CD14-positive monocyte (primary cell): Measurements from ENCODE around the gene HDGFL3. TPM values are rescaled to one million over a fixed set of nuclear protein-coding genes. Genes with fewer than 3 reads are reported as not detected.

Experiments
- DNase-seq, 3 donors: peaks; one replicate each; pipeline ENCODE4 v3.0.0-alpha.2; 2011 to 2022
- H2AFZ ChIP-seq: 2 replicates; pipeline ENCODE4 v1.6.0; 2012; ENCODE audit warnings: mild to moderate bottlenecking, low read depth, low read length, inconsistent platforms; ENCODE audit not compliant: insufficient read depth, poor library complexity, severe bottlenecking
- H3K27ac ChIP-seq, 2 donors: 1 replicate in 1 of 2; 2 replicates in 1 of 2; pipeline ENCODE4 v1.5.1; 2012 to 2013; ENCODE audit warnings: low read length in 2 of 2, control low read depth in 1 of 2, inconsistent platforms in 1 of 2, low read depth in 1 of 2, mild to moderate bottlenecking in 1 of 2
- H3K27me3 ChIP-seq, 2 donors: one replicate each; pipeline versions ENCODE4 v1.6.0 to v1.6.1; 2011 to 2013; ENCODE audit warnings: low read length in 2 of 2; ENCODE audit not compliant: control insufficient read depth in 2 of 2, insufficient read depth in 2 of 2
- H3K36me3 ChIP-seq, 2 donors: replicated peaks in 1 of 2; 1 replicate in 1 of 2; 2 replicates in 1 of 2; pipeline versions ENCODE4 v1.5.1 to v1.6.1; 2012 to 2013; ENCODE audit warnings: low read length in 2 of 2, control low read depth in 1 of 2, inconsistent platforms in 1 of 2, mild to moderate bottlenecking in 1 of 2; ENCODE audit not compliant: insufficient read depth in 2 of 2, control insufficient read depth in 1 of 2
- H3K4me1 ChIP-seq, 2 donors: 1 replicate in 1 of 2; 2 replicates in 1 of 2; pipeline versions ENCODE4 v1.5.1 to v1.6.1; 2012 to 2013; ENCODE audit warnings: low read length in 2 of 2, control low read depth in 1 of 2, inconsistent platforms in 1 of 2, mild to moderate bottlenecking in 1 of 2, moderate library complexity in 1 of 2; ENCODE audit not compliant: insufficient read depth in 2 of 2, control insufficient read depth in 1 of 2
- H3K4me2 ChIP-seq: replicated peaks from 2 replicates; pipeline ENCODE3; 2012; ENCODE audit warnings: low read length, moderate library complexity, mild to moderate bottlenecking; ENCODE audit not compliant: poor library complexity, severe bottlenecking; ENCODE audit errors: extremely low read depth
- H3K4me3 ChIP-seq, 3 experiments: fragments of 200-600 bp in 1 of 3; sonication (generic) in 1 of 3; replicated peaks in 1 of 3; 1 replicate in 2 of 3; 2 replicates in 1 of 3; pipeline ENCODE4 v1.5.1; 2011 to 2013; ENCODE audit warnings: low read length in 3 of 3, mild to moderate bottlenecking in 3 of 3, control low read depth in 2 of 3, low read depth in 2 of 3, inconsistent platforms in 1 of 3, moderate library complexity in 1 of 3
- H3K79me2 ChIP-seq: 2 replicates; pipeline ENCODE4 v1.6.0; 2012; ENCODE audit warnings: mild to moderate bottlenecking, control low read depth, inconsistent platforms, low read length, moderate library complexity; ENCODE audit not compliant: insufficient read depth
- H3K9ac ChIP-seq: 2 replicates; pipeline ENCODE4 v1.6.0; 2017; ENCODE audit warnings: low read length, mild to moderate bottlenecking; ENCODE audit not compliant: insufficient read depth, poor library complexity, severe bottlenecking
- H3K9me3 ChIP-seq, 2 donors: replicated peaks in 1 of 2; 1 replicate in 1 of 2; 2 replicates in 1 of 2; pipeline versions ENCODE4 v1.5.1 to v1.6.1; 2012 to 2013; ENCODE audit warnings: low read length in 2 of 2, control low read depth in 1 of 2; ENCODE audit not compliant: control insufficient read depth in 1 of 2, insufficient read depth in 1 of 2
- H4K20me1 ChIP-seq: 2 replicates; pipeline ENCODE4 v1.6.0; 2012; ENCODE audit warnings: mild to moderate bottlenecking, low read length, control low read depth, moderate library complexity; ENCODE audit not compliant: insufficient read depth
- H3K27ac Mint-ChIP-seq, 7 donors: one replicate each; pipeline ENCODE4 v1.8.0; 2020; ENCODE audit warnings: mild to moderate bottlenecking in 7 of 7, mixed read lengths in 7 of 7, moderate library complexity in 6 of 7, inconsistent platforms in 2 of 7
- H3K27me3 Mint-ChIP-seq, 3 donors: one replicate each; pipeline ENCODE4 v1.8.0; 2021 to 2022; ENCODE audit warnings: low read depth in 3 of 3, mild to moderate bottlenecking in 3 of 3, mixed read lengths in 3 of 3, moderate library complexity in 3 of 3, inconsistent platforms in 1 of 3
- H3K36me3 Mint-ChIP-seq, 2 donors: one replicate each; pipeline ENCODE4 v1.8.0; 2020; ENCODE audit warnings: mixed read lengths in 2 of 2, inconsistent platforms in 1 of 2, mild to moderate bottlenecking in 1 of 2
- H3K4me1 Mint-ChIP-seq: one replicate; pipeline ENCODE4 v1.8.0; 2020; ENCODE audit warnings: mild to moderate bottlenecking, mixed read lengths
- H3K4me3 Mint-ChIP-seq, 2 donors: one replicate each; pipeline ENCODE4 v1.8.0; 2020; ENCODE audit warnings: mild to moderate bottlenecking in 2 of 2, mixed read lengths in 2 of 2, moderate library complexity in 1 of 2
- H3K9me3 Mint-ChIP-seq, 7 donors: one replicate each; pipeline ENCODE4 v1.8.0; 2020 to 2022; ENCODE audit warnings: mixed read lengths in 7 of 7, mild to moderate bottlenecking in 6 of 7, moderate library complexity in 6 of 7, inconsistent platforms in 2 of 7
- CTCF ChIP-seq: fragments of 200-600 bp; IDR thresholded peaks from one replicate; pipeline ENCODE4 v1.8.0; 2022; ENCODE audit warnings: antibody characterized with exemption, mild to moderate bottlenecking
- WGBS: methylation state at CpG from one replicate; pipeline ENCODE4 v1.1.5; 2013; ENCODE audit warnings: missing lambda C conversion rate; ENCODE audit not compliant: insufficient coverage; 5-methylcytosine and 5-hydroxymethylcytosine counted together
- intact Hi-C, 2 donors: fragments of 100-400 bp; cut with micrococcal nuclease; formaldehyde crosslinking; loops; one replicate each; pipeline versions ENCODE4 v1.15.0 to v1.15.1; 2023
- polyA plus RNA-seq, 3 donors: library from polyadenylated mRNA; depleted of rRNA in 1 of 3; unstranded in 2 of 3; stranded (reverse) in 1 of 3; fragments of 300-500 nt in 2 of 3; fragments of >200 nt in 1 of 3; fragmentation: Illumina TruSeq in 2 of 3; gene quantifications; 1 replicate in 2 of 3; 2 replicates in 1 of 3; pipeline ENCODE4 v1.2.3, GENCODE V29; 2012 to 2021

Gene HDGFL3
- polyA plus RNA-seq, 3 donors: 0.35 to 1.1 (median 0.69) TPM

GRCh38 chr15:83192742-83193141, 14.9 kb downstream of the HDGFL3 start:
- H3K27ac Mint-ChIP-seq: no peak overlapping the region
- intact Hi-C loops: no loop called here
- H3K4me3 Mint-ChIP-seq: no peak overlapping the region
- H3K4me3 ChIP-seq: no peak overlapping the region
- no peaks in the 10 kb centered on the region for H3K4me1 ChIP-seq
- WGBS: 83% methylated on average over 2 of the region's 2 CpGs
- no peak overlapping the region for H3K9ac ChIP-seq
- peaks cover 1 to 3% (median 1%) of the 10 kb centered on the region in 3 donors for H3K27me3 Mint-ChIP-seq
- no peaks in the 10 kb centered on the region for H3K79me2 ChIP-seq
- no peak overlapping the region for H3K27ac ChIP-seq
- H3K36me3 Mint-ChIP-seq: no peaks in the 10 kb centered on the region
- H4K20me1 ChIP-seq: no peaks in the 10 kb centered on the region
- H3K9me3 ChIP-seq: no peaks in the 10 kb centered on the region
- H3K9me3 Mint-ChIP-seq: no peaks in the 10 kb centered on the region
- peaks cover 2% of the 10 kb centered on the region for H3K4me1 Mint-ChIP-seq
- no peaks in the 10 kb centered on the region for H3K27me3 ChIP-seq
- DNase-seq: no peak
- H3K4me2 ChIP-seq: no peak overlapping the region
- no peak for TF ChIP-seq CTCF
- no peak overlapping the region for H2AFZ ChIP-seq
- H3K36me3 ChIP-seq: no peaks in the 10 kb centered on the region

GRCh38 chr15:83190450-83190849, 17.2 kb downstream of the HDGFL3 start:
- intact Hi-C loops: no loop called here
- H4K20me1 ChIP-seq: no peaks in the 10 kb centered on the region
- Mint-ChIP-seq H3K36me3 (no peaks in the 10 kb centered on the region), H3K9me3 (no peaks in the 10 kb centered on the region), H3K27ac (no peak overlapping the region), H3K27me3 (peaks cover 1 to 3% (median 1%) of the 10 kb centered on the region in 3 donors), H3K4me1 (peaks cover 2% of the 10 kb centered on the region), H3K4me3 (no peak overlapping the region)
- H3K27me3 ChIP-seq: no peaks in the 10 kb centered on the region
- no peaks in the 10 kb centered on the region for H3K36me3 ChIP-seq
- no peaks in the 10 kb centered on the region for H3K79me2 ChIP-seq
- H3K4me2 ChIP-seq: no peak overlapping the region
- DNase-seq: no peak
- no peak overlapping the region for H3K4me3 ChIP-seq
- no peak overlapping the region for H3K9ac ChIP-seq
- H3K9me3 ChIP-seq: no peaks in the 10 kb centered on the region
- no CpG with 5 or more reads among the region's 1 CpG for WGBS
- no peaks in the 10 kb centered on the region for H3K4me1 ChIP-seq
- H2AFZ ChIP-seq: no peak overlapping the region
- no peak overlapping the region for H3K27ac ChIP-seq
- TF ChIP-seq CTCF: no peak
